ENCODE data around the gene BTBD1.
A peak's percentile ranks its signal among the peaks of the same experiment; 100 is the strongest.

Gene BTBD1

GRCh38 chr15:83082730-83083386 lies 15.8 kb upstream of the BTBD1 start:
- Histone ChIP-seq H3K27ac (ENCODE audit: extremely low read depth, low read depth, low read length) (no peak overlapping the region), H3K9me3 (ENCODE audit: control insufficient read depth, insufficient read depth, low read depth, low read length) (no peaks in the 10 kb centered on the region), H3K4me1 (ENCODE audit: control insufficient read depth, insufficient read depth, low read length) (no peaks in the 10 kb centered on the region), H3K36me3 (ENCODE audit: control insufficient read depth in 2 of 2, insufficient read depth in 1 of 2, low read length in 2 of 2) (no peaks in the 10 kb centered on the region), H3K4me3 (ENCODE audit: low read depth, low read length) (no peak overlapping the region)
- ChIA-PET POLR2A (interaction anchor here (0.9 kb wide), 1 partner anchor 16 kb away, joined by 3 read pairs; the partner anchor contains the start of gene BTBD1), CTCF (interaction anchor here (0.6 kb wide), 1 partner anchor 165 kb away, joined by 4 read pairs; no protein-coding TSS in a partner anchor)
- TF ChIP-seq ZNF580 (tag by site-specific recombination; IDR thresholded peaks at IDR 0.05) (no peak), TRIM28 (IDR thresholded peaks at IDR 0.05; ENCODE audit: borderline replicate concordance, low read length) (no peak), MYNN (tag by site-specific recombination; IDR thresholded peaks at IDR 0.05; ENCODE audit: borderline replicate concordance) (no peak), ZNF175 (tag by site-specific recombination; IDR thresholded peaks at IDR 0.05) (no peak), ZNF768 (tag by site-specific recombination; IDR thresholded peaks at IDR 0.05) (no peak), ZBTB48 (tag by site-specific recombination; IDR thresholded peaks at IDR 0.05) (no peak), ZNF501 (tag by site-specific recombination; IDR thresholded peaks at IDR 0.05) (no peak), ZNF274 (IDR thresholded peaks at IDR 0.05; ENCODE audit: low read length) (no peak), ZNF274 (tag by site-specific recombination; IDR thresholded peaks at IDR 0.05; ENCODE audit: borderline replicate concordance) (no peak), ZFP3 (tag by site-specific recombination; IDR thresholded peaks at IDR 0.05; ENCODE audit: low read depth) (no peak), ZNF10 (tag by site-specific recombination; IDR thresholded peaks at IDR 0.05) (no peak), ZNF670 (tag by site-specific recombination; IDR thresholded peaks at IDR 0.05; ENCODE audit: low read depth) (no peak), MZF1 (tag by site-specific recombination; IDR thresholded peaks at IDR 0.05; ENCODE audit: borderline replicate concordance) (no peak), ZNF416 (tag by site-specific recombination; IDR thresholded peaks at IDR 0.05) (no peak), ZNF677 (tag by site-specific recombination; IDR thresholded peaks at IDR 0.05) (no peak), ZNF529 (tag by site-specific recombination; IDR thresholded peaks at IDR 0.05; ENCODE audit: insufficient replicate concordance) (no peak), YY2 (tag by site-specific recombination; IDR thresholded peaks at IDR 0.05) (no peak), ZNF324 (tag by site-specific recombination; IDR thresholded peaks at IDR 0.05) (no peak)

- CTCF ChIA-PET = interaction anchor here (0.6 to 1.1 kb wide), 2 partner anchors 69 to 166 kb away, joined by 3 to 4 read pairs; no protein-coding TSS in a partner anchor
- POLR2A ChIA-PET = interaction anchor here (1.6 kb wide), 1 partner anchor 14 kb away, joined by 4 read pairs; no protein-coding TSS in a partner anchor
- no peaks in the 10 kb centered on the region for H3K36me3 ChIP-seq (ENCODE audit: control insufficient read depth in 2 of 2, insufficient read depth in 1 of 2, low read length in 2 of 2)
- no peaks in the 10 kb centered on the region for H3K4me1 ChIP-seq (ENCODE audit: control insufficient read depth, insufficient read depth, low read length)
- H3K9me3 ChIP-seq (ENCODE audit: control insufficient read depth, insufficient read depth, low read depth, low read length) = no peaks in the 10 kb centered on the region
- no peak overlapping the region for H3K27ac ChIP-seq (ENCODE audit: extremely low read depth, low read depth, low read length)
- TF ChIP-seq TCF7L2 (IDR thresholded peaks at IDR 0.05; ENCODE audit: borderline replicate concordance, low read depth, low read length) (no peak), GLI4 (tag by site-specific recombination; IDR thresholded peaks at IDR 0.05) (no peak), PBX3 (CRISPR knock-in tag; IDR thresholded peaks at IDR 0.05) (no peak), ZNF146 (tag by site-specific recombination; IDR thresholded peaks at IDR 0.05) (peak; percentile 64), ZNF510 (tag by site-specific recombination; IDR thresholded peaks at IDR 0.05; ENCODE audit: insufficient replicate concordance) (no peak), ZNF664 (tag by site-specific recombination; IDR thresholded peaks at IDR 0.05) (peak; percentile 39; the same call in 1 of the 2 replicates)
- no peak overlapping the region for H3K4me3 ChIP-seq (ENCODE audit: low read depth, low read length)
Measured at GRCh38 chr15:83081256-83082014, 14.4 kb upstream of the BTBD1 start.

Measured in HEK293 (cell line).